B cell (primary cell): ENCODE measurements around the gene PCDH9. TPM values are rescaled to one million over a fixed set of nuclear protein-coding genes. Genes with fewer than 3 reads are reported as not detected.

Experiments used
- ATAC-seq: fragments of 200-7000 bp; cut with Tn5 transposase; one replicate; pipeline ENCODE4 v1.10.0; 2021; ENCODE audit warnings: low read depth, mild to moderate bottlenecking, moderate number of reproducible peaks, moderate library complexity
- CTCF ChIA-PET: fragments of 350-600 bp; sonication (Branson Sonifier 250); formaldehyde crosslinking; loops from one replicate; lab custom pipeline; 2021; ENCODE audit warnings: antibody characterized with exemption, inconsistent platforms; lab: Charles Lee
- POLR2A ChIA-PET: fragments of 350-600 bp; sonication (Branson Sonifier 250); formaldehyde crosslinking; loops from one replicate; lab custom pipeline; 2021; ENCODE audit warnings: antibody characterized with exemption; lab: Charles Lee
- DNase-seq: peaks from one replicate; pipeline ENCODE4 v3.0.0; 2013
- H2AFZ ChIP-seq: 2 replicates; pipeline ENCODE4 v1.6.1; 2012; ENCODE audit warnings: mild to moderate bottlenecking, low read depth, low read length; ENCODE audit not compliant: insufficient read depth, poor library complexity, severe bottlenecking
- H3K27ac ChIP-seq, 2 donors: 1 replicate in 1 of 2; 2 replicates in 1 of 2; pipeline ENCODE4 v1.5.1; 2012 to 2013; ENCODE audit warnings: low read length in 2 of 2, mild to moderate bottlenecking in 2 of 2, moderate library complexity in 1 of 2
- H3K27me3 ChIP-seq, 4 experiments: fragments of 200-600 bp in 1 of 4; sonication (generic) in 1 of 4; replicated peaks in 1 of 4; 1 replicate in 2 of 4; 2 replicates in 2 of 4; pipeline versions ENCODE4 v1.6.1 to v1.7.0; 2013 to 2016; ENCODE audit warnings: low read length in 3 of 4, mild to moderate bottlenecking in 2 of 4, mixed read lengths in 1 of 4, moderate library complexity in 1 of 4; ENCODE audit not compliant: insufficient read depth in 4 of 4, control insufficient read depth in 3 of 4; ENCODE audit errors: control extremely low read depth in 1 of 4
- H3K36me3 ChIP-seq, 2 experiments: replicated peaks in 1 of 2; 1 replicate in 1 of 2; 2 replicates in 1 of 2; pipeline versions ENCODE4 v1.6.1 to v1.7.1; 2013; ENCODE audit warnings: low read length in 1 of 2; ENCODE audit not compliant: insufficient read depth in 2 of 2, control insufficient read depth in 1 of 2; ENCODE audit errors: control extremely low read depth in 1 of 2, extremely low read depth in 1 of 2
- H3K4me1 ChIP-seq, 2 donors: fragments of 200-600 bp in 1 of 2; sonication (generic) in 1 of 2; 1 replicate in 1 of 2; 2 replicates in 1 of 2; pipeline versions ENCODE4 v1.5.1 to v1.6.1; 2013 to 2017; ENCODE audit warnings: low read length in 2 of 2; ENCODE audit not compliant: control insufficient read depth in 2 of 2, insufficient read depth in 2 of 2
- H3K4me2 ChIP-seq: replicated peaks from 2 replicates; pipeline ENCODE3; 2012; ENCODE audit warnings: mild to moderate bottlenecking, low read depth, low read length; ENCODE audit not compliant: poor library complexity, severe bottlenecking
- H3K4me3 ChIP-seq, 5 experiments: fragments of 200-600 bp in 1 of 5; sonication (generic) in 1 of 5; 1 replicate in 3 of 5; 2 replicates in 2 of 5; pipeline versions ENCODE4 v1.5.1 to v1.7.0; 2011 to 2016; ENCODE audit warnings: low read length in 4 of 5, mild to moderate bottlenecking in 4 of 5, low read depth in 2 of 5, control low read depth in 1 of 5, moderate library complexity in 1 of 5; ENCODE audit not compliant: insufficient read depth in 1 of 5; ENCODE audit errors: control extremely low read depth in 1 of 5, extremely low read depth in 1 of 5
- H3K79me2 ChIP-seq: fragments of 200-600 bp; sonication (generic); one replicate; pipeline ENCODE4 v1.6.0; 2016; ENCODE audit warnings: low read length; ENCODE audit not compliant: control insufficient read depth, insufficient read depth
- H3K9ac ChIP-seq: fragments of 200-600 bp; sonication (generic); 2 replicates; pipeline ENCODE4 v1.6.1; 2017; ENCODE audit warnings: mild to moderate bottlenecking, low read length, moderate library complexity
- H3K9me3 ChIP-seq, 3 donors: one replicate each; pipeline versions ENCODE4 v1.6.1 to v1.7.1; 2013; ENCODE audit warnings: low read length in 2 of 3; ENCODE audit not compliant: control insufficient read depth in 2 of 3, insufficient read depth in 1 of 3; ENCODE audit errors: control extremely low read depth in 1 of 3
- H4K20me1 ChIP-seq: 2 replicates; pipeline ENCODE4 v1.6.0; 2012; ENCODE audit warnings: mild to moderate bottlenecking, low read length; ENCODE audit not compliant: insufficient read depth, control insufficient read depth, poor library complexity, severe bottlenecking
- H3K27ac Mint-ChIP-seq: one replicate; pipeline ENCODE4 v1.8.0; 2021; ENCODE audit warnings: mixed read lengths
- H3K27me3 Mint-ChIP-seq: one replicate; pipeline ENCODE4 v1.8.0; 2021; ENCODE audit warnings: mixed read lengths
- H3K4me1 Mint-ChIP-seq: one replicate; pipeline ENCODE4 v1.8.0; 2021; ENCODE audit warnings: mixed read lengths
- H3K4me3 Mint-ChIP-seq: one replicate; pipeline ENCODE4 v1.8.0; 2021; ENCODE audit warnings: mixed read lengths
- H3K9me3 Mint-ChIP-seq: one replicate; pipeline ENCODE4 v1.8.0; 2022; ENCODE audit warnings: mixed read lengths; ENCODE audit not compliant: insufficient read depth
- EZH2 ChIP-seq: IDR thresholded peaks from 2 replicates; pipeline ENCODE4 v1.6.1; 2012; ENCODE audit warnings: borderline replicate concordance, low read depth, mild to moderate bottlenecking, moderate library complexity, low read length; ENCODE audit not compliant: insufficient read depth, poor library complexity, severe bottlenecking
- WGBS: methylation state at CpG from one replicate; pipeline ENCODE4 v1.1.5; 2013; ENCODE audit warnings: missing lambda C conversion rate; ENCODE audit not compliant: insufficient coverage; 5-methylcytosine and 5-hydroxymethylcytosine counted together
- intact Hi-C: fragments of 100-400 bp; cut with micrococcal nuclease; formaldehyde crosslinking; loops from one replicate; pipeline ENCODE4 v1.10.0; 2022
- polyA plus RNA-seq: library from polyadenylated mRNA; depleted of rRNA; stranded (reverse); fragments of >200 nt; gene quantifications from 2 replicates; pipeline ENCODE4 v1.2.3, GENCODE V29; 2012
- total RNA-seq, 2 donors: library from RNA; stranded (reverse); fragments of 120-200 nt in 1 of 2; gene quantifications; 1 replicate in 1 of 2; 2 replicates in 1 of 2; pipeline versions ENCODE4 v1.2.3 to v1.2.4, GENCODE V29; 2013 to 2022
- TF ChIP-seq, protein P1 (sequence below): fragments of 200-600 bp; IDR thresholded peaks from one replicate; pipeline ENCODE4 v1.8.0; 2022; ENCODE audit warnings: antibody characterized with exemption, mild to moderate bottlenecking

PCDH9 gene
- total and polyA plus RNA-seq, 2 donors (not counting 1 experiment from before 2014, with no cell fraction given): 13.1 to 21.8 TPM

DNA sequence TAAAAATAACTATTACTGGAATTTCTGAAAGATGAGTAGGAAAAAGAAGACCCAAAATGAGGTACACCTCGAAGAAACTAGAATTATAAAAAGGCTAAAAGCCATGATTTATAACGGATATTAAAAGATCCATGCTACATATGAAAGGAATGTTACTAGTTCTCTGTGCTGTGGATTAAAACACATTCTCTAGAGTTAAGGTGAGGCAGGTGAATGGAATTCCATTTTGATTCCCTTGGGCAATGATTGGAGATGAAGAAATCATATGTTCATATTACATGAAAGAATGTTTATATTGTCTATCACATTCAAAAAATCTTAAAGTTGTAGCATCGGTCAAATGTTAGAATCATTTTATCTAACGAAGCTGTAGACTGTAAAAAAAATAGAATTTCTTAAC is 783.7 kb downstream of the PCDH9 start:
- no peaks in the 10 kb centered on the region for H4K20me1 ChIP-seq
- H3K27ac ChIP-seq: no peak overlapping the region
- no peaks in the 10 kb centered on the region for H3K4me1 ChIP-seq
- H3K79me2 ChIP-seq: no peaks in the 10 kb centered on the region
- WGBS: no CpG with 5 or more reads among the region's 4 CpGs
- H3K9me3 ChIP-seq: no peaks in the 10 kb centered on the region
- Mint-ChIP-seq H3K4me1 (no peaks in the 10 kb centered on the region), H3K4me3 (no peak overlapping the region), H3K9me3 (no peaks in the 10 kb centered on the region), H3K27ac (no peak overlapping the region), H3K27me3 (no peaks in the 10 kb centered on the region)
- H3K9ac ChIP-seq: no peak overlapping the region
- H3K36me3 ChIP-seq: no peaks in the 10 kb centered on the region
- H3K4me3 ChIP-seq: no peak overlapping the region
- no peak overlapping the region for H3K4me2 ChIP-seq
- H3K27me3 ChIP-seq: no peaks in the 10 kb centered on the region
- no peak overlapping the region for H2AFZ ChIP-seq
- ChIA-PET CTCF (no interaction called here), POLR2A (no interaction called here)
- TF ChIP-seq, protein P1, sequence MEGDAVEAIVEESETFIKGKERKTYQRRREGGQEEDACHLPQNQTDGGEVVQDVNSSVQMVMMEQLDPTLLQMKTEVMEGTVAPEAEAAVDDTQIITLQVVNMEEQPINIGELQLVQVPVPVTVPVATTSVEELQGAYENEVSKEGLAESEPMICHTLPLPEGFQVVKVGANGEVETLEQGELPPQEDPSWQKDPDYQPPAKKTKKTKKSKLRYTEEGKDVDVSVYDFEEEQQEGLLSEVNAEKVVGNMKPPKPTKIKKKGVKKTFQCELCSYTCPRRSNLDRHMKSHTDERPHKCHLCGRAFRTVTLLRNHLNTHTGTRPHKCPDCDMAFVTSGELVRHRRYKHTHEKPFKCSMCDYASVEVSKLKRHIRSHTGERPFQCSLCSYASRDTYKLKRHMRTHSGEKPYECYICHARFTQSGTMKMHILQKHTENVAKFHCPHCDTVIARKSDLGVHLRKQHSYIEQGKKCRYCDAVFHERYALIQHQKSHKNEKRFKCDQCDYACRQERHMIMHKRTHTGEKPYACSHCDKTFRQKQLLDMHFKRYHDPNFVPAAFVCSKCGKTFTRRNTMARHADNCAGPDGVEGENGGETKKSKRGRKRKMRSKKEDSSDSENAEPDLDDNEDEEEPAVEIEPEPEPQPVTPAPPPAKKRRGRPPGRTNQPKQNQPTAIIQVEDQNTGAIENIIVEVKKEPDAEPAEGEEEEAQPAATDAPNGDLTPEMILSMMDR: no peak
- TF ChIP-seq EZH2: no peak
- intact Hi-C loops: no loop called here
- ATAC-seq (no peak), DNase-seq (no peak)

DNA sequence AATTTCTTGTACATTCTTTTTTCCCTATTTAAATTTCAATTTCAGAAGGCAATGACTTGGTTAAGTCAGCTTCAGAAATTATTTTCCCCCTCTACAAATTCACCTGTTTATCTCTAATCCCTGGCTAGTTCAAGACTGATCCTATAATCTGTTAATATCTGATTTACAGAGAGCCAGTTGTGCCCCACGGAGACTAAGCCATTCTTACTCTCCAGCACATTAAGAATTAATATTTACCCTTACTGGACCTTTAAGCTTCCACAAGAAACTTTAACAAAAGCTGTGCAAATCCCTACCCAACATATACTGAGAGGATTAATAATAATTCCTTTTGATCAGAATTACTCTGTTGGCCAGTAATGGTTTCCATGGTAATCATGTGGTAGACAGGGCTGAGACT is 786.2 kb downstream of the PCDH9 start:
- intact Hi-C loops: no loop called here
- no peaks in the 10 kb centered on the region for H3K27me3 Mint-ChIP-seq
- CTCF ChIA-PET: no interaction called here
- Histone ChIP-seq H3K27me3 (no peaks in the 10 kb centered on the region), H2AFZ (no peak overlapping the region), H3K27ac (no peak overlapping the region), H4K20me1 (no peaks in the 10 kb centered on the region), H3K9ac (no peak overlapping the region), H3K4me3 (no peak overlapping the region), H3K9me3 (no peaks in the 10 kb centered on the region), H3K36me3 (no peaks in the 10 kb centered on the region), H3K4me1 (no peaks in the 10 kb centered on the region), H3K79me2 (no peaks in the 10 kb centered on the region), H3K4me2 (no peak overlapping the region)
- H3K4me1 Mint-ChIP-seq: no peaks in the 10 kb centered on the region
- TF ChIP-seq EZH2: no peak
- TF ChIP-seq, protein P1: no peak
- ATAC-seq (no peak), DNase-seq (no peak)
- no CpG with 5 or more reads among the region's 1 CpG for WGBS
- POLR2A ChIA-PET: no interaction called here
- H3K27ac Mint-ChIP-seq: no peak overlapping the region
- no peak overlapping the region for H3K4me3 Mint-ChIP-seq
- no peaks in the 10 kb centered on the region for H3K9me3 Mint-ChIP-seq
